ENCODE results near the gene SYTL2.

SYTL2 gene

DNA sequence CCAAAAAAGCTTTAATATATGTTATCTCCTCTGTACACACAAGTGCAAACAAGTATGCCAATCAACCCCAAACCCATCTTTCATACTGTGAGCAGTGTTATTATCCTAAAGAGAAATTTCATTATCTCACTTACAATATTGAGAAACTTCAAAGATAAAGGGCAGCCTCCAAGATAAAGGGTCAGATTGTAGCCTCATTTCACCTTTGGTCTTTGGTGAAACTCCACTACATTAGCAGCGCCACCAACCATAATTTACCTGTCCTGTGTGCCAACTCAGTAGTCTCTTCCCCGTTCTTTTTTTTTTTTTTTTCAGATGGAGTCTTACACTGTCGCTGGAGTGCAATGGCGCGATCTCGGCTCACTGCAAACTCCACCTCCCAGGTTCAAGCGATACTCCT lies 9.4 kb downstream of the SYTL2 start:
- H3K4me2 ChIP-seq (ENCODE audit: low read length): no peak overlapping the region
- H3K36me3 ChIP-seq (replicated peaks; ENCODE audit: low read depth, low read length): no peaks in the 10 kb centered on the region
- no peaks in the 10 kb centered on the region for H3K4me1 ChIP-seq (ENCODE audit: low read length)
- peaks cover 27% of the 10 kb centered on the region for H3K27me3 ChIP-seq (ENCODE audit: low read depth, low read length)
- H2AFZ ChIP-seq (ENCODE audit: low read depth, low read length): no peak overlapping the region
- no peaks in the 10 kb centered on the region for H3K9me3 ChIP-seq (ENCODE audit: insufficient read depth, low read length)
- no peaks in the 10 kb centered on the region for H4K20me1 ChIP-seq (ENCODE audit: insufficient read depth, low read length)
- H3K4me3 ChIP-seq (ENCODE audit: low read length): no peak overlapping the region
- TF ChIP-seq EZH2phosphoT487 (IDR thresholded peaks at IDR 0.05; ENCODE audit: low read depth): no peak
- TF ChIP-seq, protein P1, sequence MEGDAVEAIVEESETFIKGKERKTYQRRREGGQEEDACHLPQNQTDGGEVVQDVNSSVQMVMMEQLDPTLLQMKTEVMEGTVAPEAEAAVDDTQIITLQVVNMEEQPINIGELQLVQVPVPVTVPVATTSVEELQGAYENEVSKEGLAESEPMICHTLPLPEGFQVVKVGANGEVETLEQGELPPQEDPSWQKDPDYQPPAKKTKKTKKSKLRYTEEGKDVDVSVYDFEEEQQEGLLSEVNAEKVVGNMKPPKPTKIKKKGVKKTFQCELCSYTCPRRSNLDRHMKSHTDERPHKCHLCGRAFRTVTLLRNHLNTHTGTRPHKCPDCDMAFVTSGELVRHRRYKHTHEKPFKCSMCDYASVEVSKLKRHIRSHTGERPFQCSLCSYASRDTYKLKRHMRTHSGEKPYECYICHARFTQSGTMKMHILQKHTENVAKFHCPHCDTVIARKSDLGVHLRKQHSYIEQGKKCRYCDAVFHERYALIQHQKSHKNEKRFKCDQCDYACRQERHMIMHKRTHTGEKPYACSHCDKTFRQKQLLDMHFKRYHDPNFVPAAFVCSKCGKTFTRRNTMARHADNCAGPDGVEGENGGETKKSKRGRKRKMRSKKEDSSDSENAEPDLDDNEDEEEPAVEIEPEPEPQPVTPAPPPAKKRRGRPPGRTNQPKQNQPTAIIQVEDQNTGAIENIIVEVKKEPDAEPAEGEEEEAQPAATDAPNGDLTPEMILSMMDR (IDR thresholded peaks at IDR 0.05; ENCODE audit: low read depth, low read length): no peak
- no peaks in the 10 kb centered on the region for H3K79me2 ChIP-seq (ENCODE audit: low read length)
- no peak overlapping the region for H3K9ac ChIP-seq (ENCODE audit: low read length)
- no peak overlapping the region for H3K27ac ChIP-seq (ENCODE audit: low read length)

DNA sequence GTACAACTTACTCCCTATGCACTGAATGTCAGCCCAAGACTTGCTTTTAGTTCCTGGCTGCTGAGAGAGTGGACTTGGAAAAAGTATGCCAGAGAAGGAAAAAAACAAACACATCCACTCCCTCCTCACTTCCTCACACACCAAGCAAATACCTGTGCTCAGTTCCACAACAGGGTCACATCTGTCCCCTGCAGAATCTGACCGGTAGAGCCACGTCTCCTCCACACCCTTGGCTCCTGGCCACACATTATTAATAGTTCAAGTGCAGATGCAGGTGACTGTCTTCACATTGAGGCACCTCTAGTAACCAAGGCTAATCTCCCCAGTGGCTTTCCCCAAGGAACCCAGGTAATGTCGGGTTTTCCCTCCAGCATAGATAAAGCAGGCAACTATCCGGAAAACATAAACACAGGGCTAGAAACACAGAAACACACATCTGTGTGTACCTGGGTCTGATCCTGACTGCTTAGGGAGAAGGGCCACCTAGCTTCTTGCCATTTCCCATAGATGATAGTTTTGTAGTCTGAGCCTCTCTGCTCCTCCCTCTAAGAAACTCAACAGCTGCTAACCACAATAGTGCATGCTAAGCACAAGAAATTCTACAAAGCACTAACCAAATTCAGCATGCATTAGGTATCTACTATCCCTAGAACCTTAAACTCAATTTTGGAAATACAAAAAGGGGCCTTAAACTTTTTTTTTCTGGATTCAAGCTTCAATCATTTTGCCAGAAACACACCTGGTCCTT lies 10.2 kb downstream of the SYTL2 start:
- Histone ChIP-seq H4K20me1 (ENCODE audit: insufficient read depth, low read length) (no peaks in the 10 kb centered on the region), H3K4me2 (ENCODE audit: low read length) (no peak overlapping the region), H2AFZ (ENCODE audit: low read depth, low read length) (no peak overlapping the region), H3K79me2 (ENCODE audit: low read length) (no peaks in the 10 kb centered on the region), H3K36me3 (replicated peaks; ENCODE audit: low read depth, low read length) (no peaks in the 10 kb centered on the region), H3K9ac (ENCODE audit: low read length) (no peak overlapping the region), H3K9me3 (ENCODE audit: insufficient read depth, low read length) (no peaks in the 10 kb centered on the region), H3K4me1 (ENCODE audit: low read length) (no peaks in the 10 kb centered on the region), H3K27me3 (ENCODE audit: low read depth, low read length) (peaks cover 30% of the 10 kb centered on the region), H3K4me3 (ENCODE audit: low read length) (no peak overlapping the region), H3K27ac (ENCODE audit: low read length) (no peak overlapping the region)
- TF ChIP-seq, protein P1 (IDR thresholded peaks at IDR 0.05; ENCODE audit: low read depth, low read length): no peak
- no peak for TF ChIP-seq EZH2phosphoT487 (IDR thresholded peaks at IDR 0.05; ENCODE audit: low read depth)

DNA sequence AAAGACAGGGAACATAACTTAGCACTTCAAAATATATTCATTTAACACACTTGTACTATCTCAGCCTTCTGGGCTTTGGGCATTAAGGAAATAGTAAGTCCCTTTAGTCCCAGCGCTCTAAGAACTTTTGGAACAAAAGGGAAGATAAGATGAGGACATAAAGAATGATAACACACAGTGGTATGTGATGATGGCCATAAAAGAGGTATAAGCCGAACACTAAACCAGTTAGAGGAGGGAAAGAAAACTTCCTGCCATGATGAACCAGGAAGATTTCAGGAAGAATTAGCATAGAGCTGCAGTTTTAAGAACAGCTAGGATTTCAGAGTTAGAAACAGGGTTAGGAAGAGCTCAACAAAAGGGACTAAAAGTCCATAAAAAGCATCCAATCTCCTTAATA lies 11.8 kb downstream of the SYTL2 start:
- TF ChIP-seq, protein P1 (IDR thresholded peaks at IDR 0.05; ENCODE audit: low read depth, low read length): no peak
- TF ChIP-seq EZH2phosphoT487 (IDR thresholded peaks at IDR 0.05; ENCODE audit: low read depth): no peak
- Histone ChIP-seq H3K27ac (ENCODE audit: low read length) (no peak overlapping the region), H3K4me3 (ENCODE audit: low read length) (no peak overlapping the region), H3K4me2 (ENCODE audit: low read length) (no peak overlapping the region), H3K4me1 (ENCODE audit: low read length) (no peaks in the 10 kb centered on the region), H3K36me3 (replicated peaks; ENCODE audit: low read depth, low read length) (no peaks in the 10 kb centered on the region), H3K9ac (ENCODE audit: low read length) (no peak overlapping the region), H4K20me1 (ENCODE audit: insufficient read depth, low read length) (no peaks in the 10 kb centered on the region), H3K27me3 (ENCODE audit: low read depth, low read length) (peaks cover 31% of the 10 kb centered on the region), H2AFZ (ENCODE audit: low read depth, low read length) (no peak overlapping the region), H3K9me3 (ENCODE audit: insufficient read depth, low read length) (no peaks in the 10 kb centered on the region), H3K79me2 (ENCODE audit: low read length) (no peaks in the 10 kb centered on the region)

DNA sequence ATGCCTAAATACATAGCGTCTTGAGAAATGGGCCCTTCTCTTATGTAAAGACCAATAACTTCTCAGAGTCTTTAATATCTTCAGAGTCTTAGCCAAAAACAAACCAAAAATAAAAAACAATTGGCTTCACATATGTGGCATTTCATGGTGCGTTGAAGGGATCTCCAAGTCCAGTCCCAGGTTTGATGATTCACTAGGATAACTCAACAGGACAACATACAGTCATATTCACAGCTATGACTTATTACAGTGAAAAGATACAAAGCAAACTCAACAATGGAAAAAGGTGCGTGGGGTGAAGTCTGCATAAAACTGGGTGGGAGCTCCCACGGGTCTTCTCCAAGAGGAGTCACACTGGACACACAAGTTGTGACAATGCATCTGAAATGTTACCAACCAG lies 12.6 kb downstream of the SYTL2 start:
- Histone ChIP-seq H3K79me2 (ENCODE audit: low read length) (no peaks in the 10 kb centered on the region), H2AFZ (ENCODE audit: low read depth, low read length) (no peak overlapping the region), H3K4me3 (ENCODE audit: low read length) (no peak overlapping the region), H3K4me2 (ENCODE audit: low read length) (no peak overlapping the region), H3K9me3 (ENCODE audit: insufficient read depth, low read length) (no peaks in the 10 kb centered on the region), H3K4me1 (ENCODE audit: low read length) (no peaks in the 10 kb centered on the region), H3K9ac (ENCODE audit: low read length) (no peak overlapping the region), H3K27ac (ENCODE audit: low read length) (no peak overlapping the region), H3K27me3 (ENCODE audit: low read depth, low read length) (peaks cover 31% of the 10 kb centered on the region), H4K20me1 (ENCODE audit: insufficient read depth, low read length) (no peaks in the 10 kb centered on the region), H3K36me3 (replicated peaks; ENCODE audit: low read depth, low read length) (no peaks in the 10 kb centered on the region)
- TF ChIP-seq EZH2phosphoT487 (IDR thresholded peaks at IDR 0.05; ENCODE audit: low read depth): no peak
- TF ChIP-seq, protein P1 (IDR thresholded peaks at IDR 0.05; ENCODE audit: low read depth, low read length): no peak

All from OCI-LY3 (cell line).